ENCODE data around the gene ARF1.

Gene ARF1

GRCh38 chr1:228071839-228072657 is 10.5 kb upstream of the ARF1 start:
- no peak for DNase-seq

DNA sequence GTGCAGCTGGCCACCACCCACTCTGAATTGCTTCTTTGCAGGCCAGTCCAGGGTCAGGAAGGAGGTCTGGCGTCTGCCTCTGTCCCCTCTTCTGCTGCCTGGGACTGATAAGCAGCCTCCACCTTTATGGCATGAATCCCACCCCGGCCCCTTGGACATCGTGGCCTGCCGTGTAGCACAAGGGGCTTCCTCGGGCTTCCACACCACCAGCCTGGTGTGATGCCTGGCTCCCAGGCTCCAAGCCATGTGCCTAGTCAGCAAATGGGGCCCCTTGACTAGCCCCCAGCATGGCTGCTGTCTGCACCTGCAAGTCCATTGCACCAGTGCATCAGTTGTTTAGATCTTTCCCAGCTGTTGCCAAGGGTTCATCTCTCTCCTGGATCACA is 9.9 kb upstream of the ARF1 start:
- no peak for DNase-seq

DNA sequence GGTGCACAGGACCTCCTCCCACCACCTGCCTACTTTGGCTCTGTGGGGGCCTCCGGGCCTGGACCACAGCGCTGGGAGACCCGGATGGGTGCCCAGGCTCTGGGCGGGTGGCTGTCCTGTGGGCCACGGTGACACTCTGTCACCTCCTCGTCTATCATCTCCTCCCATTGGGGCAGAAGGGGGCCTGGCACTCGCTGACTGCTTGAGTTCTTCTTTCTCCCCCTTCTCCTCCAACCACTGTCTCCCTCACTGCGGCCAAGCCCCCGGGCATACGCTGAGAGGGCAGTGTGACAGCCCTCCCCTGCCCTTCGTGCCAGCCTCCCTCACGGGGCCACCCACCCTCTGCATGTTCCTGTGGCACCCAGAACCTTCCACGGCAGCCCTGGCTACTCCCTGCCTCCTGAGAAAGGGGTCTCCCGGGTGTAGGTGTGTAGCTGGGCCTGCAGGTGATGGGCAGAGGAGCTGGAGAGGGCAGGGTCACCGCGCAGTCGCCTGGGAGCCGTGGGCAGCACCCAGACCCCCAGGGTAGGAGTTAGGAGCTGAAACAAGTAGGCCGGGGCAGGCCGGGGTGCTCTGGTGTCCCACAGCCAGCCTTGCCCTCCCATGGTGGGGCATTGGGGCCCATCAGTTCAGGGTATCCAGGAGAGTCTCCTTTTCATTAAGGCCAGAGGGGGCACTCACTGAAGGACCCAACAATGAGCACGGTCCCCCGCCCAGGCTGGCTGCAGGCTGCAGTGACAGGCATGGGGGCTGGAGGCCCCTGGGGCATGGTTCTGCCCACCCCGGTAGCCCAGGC is 9.2 kb upstream of the ARF1 start:
- DNase-seq: no peak

GRCh38 chr1:228073857-228074545 is 8.5 kb upstream of the ARF1 start:
- no peak for DNase-seq

GRCh38 chr1:228074954-228075730 is 7.4 kb upstream of the ARF1 start:
- no peak for DNase-seq

- DNase-seq: no peak
Measured at GRCh38 chr1:228075801-228076271, 6.7 kb upstream of the ARF1 start.

GRCh38 chr1:228076796-228077430 is 5.6 kb upstream of the ARF1 start:
- no peak for DNase-seq

- DNase-seq: no peak
Measured at GRCh38 chr1:228077565-228078330, 4.8 kb upstream of the ARF1 start.

DNA sequence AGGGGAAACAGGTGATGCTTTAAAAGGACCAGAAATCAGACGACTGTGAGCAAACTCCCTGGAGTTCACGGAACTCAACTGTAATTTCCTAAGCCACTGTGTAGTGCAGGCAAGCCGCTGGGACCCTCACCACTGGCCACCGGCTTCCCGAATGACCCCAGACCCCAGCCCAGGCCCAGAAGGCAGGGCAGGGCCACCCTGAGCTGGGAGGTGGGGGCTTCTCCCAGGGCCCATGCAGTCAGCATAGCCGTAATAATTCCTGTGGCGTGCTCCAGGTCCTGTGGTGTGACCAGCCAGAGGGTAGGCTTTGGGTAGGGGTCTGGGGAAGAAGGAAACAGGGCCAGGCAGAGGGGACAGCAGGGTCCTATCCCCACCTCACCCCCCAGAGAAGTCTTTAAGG is 3.5 kb upstream of the ARF1 start:
- no peak for DNase-seq

DNA sequence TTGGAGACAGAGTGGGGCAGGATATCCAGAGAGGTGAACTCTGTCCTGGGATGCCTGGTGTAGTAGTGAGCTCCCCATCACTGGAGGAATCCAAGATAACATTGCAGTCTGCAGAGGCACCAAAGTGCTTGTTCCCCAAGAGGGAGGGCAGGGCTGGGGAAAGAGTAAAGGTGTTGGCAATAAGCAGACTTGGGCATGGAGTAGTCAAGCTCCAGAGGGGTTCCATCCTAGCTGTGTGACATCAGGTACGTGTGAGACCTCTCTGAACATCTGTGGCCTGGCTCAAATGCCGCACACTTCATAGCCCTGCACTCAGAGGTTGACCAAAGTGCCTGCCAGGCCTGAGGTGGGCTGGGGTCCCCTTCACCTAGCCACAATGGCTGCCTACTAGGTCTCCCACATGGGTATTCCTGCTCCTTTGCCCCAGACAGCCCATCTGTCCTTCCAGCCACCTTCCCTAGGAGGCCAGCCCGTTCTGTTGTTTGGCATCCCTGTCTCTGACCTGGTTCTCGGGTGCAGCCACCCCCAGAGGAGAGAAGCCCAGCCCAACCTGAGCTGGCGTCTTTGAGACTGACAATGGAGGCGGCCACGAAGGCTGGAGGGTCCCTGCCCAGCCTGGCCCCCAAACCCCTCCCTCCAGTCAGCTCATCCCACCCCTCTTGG is 2.8 kb upstream of the ARF1 start:
- no peak for DNase-seq

- no peak for DNase-seq
Measured at GRCh38 chr1:228081144-228081543, 1.4 kb upstream of the ARF1 start.

- no peak for DNase-seq
Measured at GRCh38 chr1:228081578-228082213, 812 bp upstream of the ARF1 start.

DNA sequence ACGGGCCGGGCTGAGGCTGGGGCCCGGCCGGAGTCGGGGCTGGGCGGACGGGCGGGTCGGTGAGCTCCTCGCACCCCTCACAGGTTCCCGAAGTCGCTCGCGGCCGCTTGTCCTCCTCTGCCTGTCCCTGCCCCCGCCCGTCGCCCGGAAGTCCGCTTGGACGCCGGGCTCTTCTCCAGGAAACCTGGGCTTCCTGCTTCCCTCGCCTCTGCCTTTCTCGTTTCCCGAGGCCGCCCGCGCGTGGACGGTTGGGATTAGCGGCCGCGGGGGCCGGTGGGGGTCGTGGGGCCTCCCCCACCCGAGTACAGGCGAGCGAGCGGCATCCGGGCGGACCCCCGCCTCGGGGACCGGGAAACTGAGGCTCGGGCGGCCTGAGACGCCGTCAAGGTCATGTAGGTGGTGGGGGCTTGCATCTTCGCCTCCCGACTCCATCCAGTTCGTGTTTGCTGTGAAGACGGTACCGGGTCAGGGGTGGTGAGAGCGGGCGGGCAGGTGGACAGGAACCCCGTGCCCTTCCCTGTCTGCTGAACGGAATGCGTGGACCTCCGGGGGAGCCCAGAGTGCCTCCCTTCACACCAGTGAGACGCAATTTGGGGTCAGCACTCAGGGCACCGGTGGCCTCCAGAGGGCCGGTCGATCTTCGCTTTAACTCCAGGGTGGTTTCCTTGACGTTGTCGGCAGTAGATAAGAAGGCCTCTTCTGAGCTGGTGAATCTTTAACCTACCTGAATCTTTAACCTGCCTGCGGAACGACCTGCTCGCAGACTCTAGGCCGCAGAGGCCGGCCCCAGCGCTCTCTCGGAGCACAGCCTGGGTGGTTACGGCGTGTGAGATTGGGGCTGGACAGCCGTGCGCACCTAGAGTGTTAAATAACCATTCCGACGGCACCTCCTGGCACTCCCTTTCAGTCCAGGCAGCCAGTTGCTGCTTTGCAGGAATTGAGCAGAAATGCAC is 686 bp downstream of the ARF1 start:
- peak; percentile 50 for DNase-seq

DNA sequence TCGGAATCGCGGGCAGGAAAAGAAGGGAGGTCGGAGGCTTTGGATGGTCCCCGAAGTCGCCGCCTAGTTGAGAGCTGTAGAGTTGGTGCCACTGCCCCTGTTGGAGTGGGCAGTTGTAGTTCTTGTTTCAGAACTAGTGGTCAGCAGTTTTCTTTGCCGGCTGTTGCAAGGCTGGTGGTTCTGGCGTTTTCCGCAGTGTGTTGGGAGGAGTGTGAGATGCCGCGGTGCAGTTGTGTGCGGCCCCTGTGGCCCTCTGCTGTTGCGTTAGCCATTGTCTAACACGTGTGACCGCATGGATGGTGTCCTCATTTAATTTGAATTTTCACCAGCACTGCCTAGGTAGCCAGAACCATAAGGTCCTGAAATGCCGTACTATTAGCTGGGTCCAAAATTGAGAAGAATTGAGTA is 1.4 kb downstream of the ARF1 start:
- peak; percentile 86 for DNase-seq

GRCh38 chr1:228084325-228084724 is 1.8 kb downstream of the ARF1 start:
- DNase-seq: peak; percentile 91

DNA sequence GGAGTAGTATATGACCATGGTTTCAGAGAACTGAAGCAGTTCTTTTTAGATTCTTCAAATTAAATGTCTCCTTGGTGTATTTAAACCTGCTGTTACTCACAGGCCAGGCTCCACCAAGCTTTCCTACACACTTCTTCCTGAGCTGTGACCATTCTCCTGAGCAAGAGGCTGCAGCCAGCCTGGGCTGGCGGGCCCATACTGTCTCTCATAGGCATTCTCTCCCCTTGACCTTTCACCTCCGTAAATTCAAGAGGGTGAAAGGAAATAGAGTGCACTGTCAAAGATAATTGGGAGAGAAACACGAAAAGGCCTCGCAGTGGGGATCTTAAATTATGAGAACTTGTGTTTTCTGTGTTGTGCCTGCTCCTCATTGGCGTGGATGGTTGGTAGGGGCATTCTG is 2.3 kb downstream of the ARF1 start:
- no peak for DNase-seq

GRCh38 chr1:228085287-228085951 is 2.9 kb downstream of the ARF1 start:
- peak; percentile 83 for DNase-seq

GRCh38 chr1:228087771-228088251 is 5.3 kb downstream of the ARF1 start:
- peak; percentile 81 for DNase-seq

Data from inflammatory macrophage treated with lipopolysaccharide for 4 hours (primary cell).